Activated T-cell treated with anti-CD3 and anti-CD28 coated beads, Interleukin-2, amount 50 U/mL, for 24 hours (primary cell): Measurements from ENCODE around the gene CAMK1D.

ENCODE experiments used
- DNase-seq: peaks from one replicate; pipeline ENCODE4 v3.0.0-alpha.2; 2020
- H3K27ac Mint-ChIP-seq: 2 replicates; pipeline ENCODE4 v1.8.0; 2020; ENCODE audit warnings: mild to moderate bottlenecking, mixed read lengths
- H3K27me3 Mint-ChIP-seq: 2 replicates; pipeline ENCODE4 v1.8.0; 2020; ENCODE audit warnings: mixed read lengths
- H3K36me3 Mint-ChIP-seq: 2 replicates; pipeline ENCODE4 v1.8.0; 2020; ENCODE audit warnings: low read depth, mixed read lengths
- H3K4me1 Mint-ChIP-seq: 2 replicates; pipeline ENCODE4 v1.8.0; 2020; ENCODE audit warnings: low read depth, mixed read lengths
- H3K4me3 Mint-ChIP-seq: 2 replicates; pipeline ENCODE4 v1.8.0; 2020; ENCODE audit warnings: mild to moderate bottlenecking, moderate library complexity, mixed read lengths
- H3K9me3 Mint-ChIP-seq: 2 replicates; pipeline ENCODE4 v1.8.0; 2020; ENCODE audit warnings: mixed read lengths

The CAMK1D gene

GRCh38 chr10:12590675-12591659 is 241.6 kb downstream of the CAMK1D start:
- H3K4me3 Mint-ChIP-seq, result no peak overlapping the region
- no peaks in the 10 kb centered on the region for H3K27me3 Mint-ChIP-seq
- H3K9me3 Mint-ChIP-seq, result peaks cover 9% of the 10 kb centered on the region
- no peak for DNase-seq
- peaks cover 11% of the 10 kb centered on the region for H3K36me3 Mint-ChIP-seq
- peaks cover 86% of the 10 kb centered on the region for H3K4me1 Mint-ChIP-seq
- peak overlapping the region; percentile 30 for H3K27ac Mint-ChIP-seq

- Mint-ChIP-seq H3K9me3 (peaks cover 10% of the 10 kb centered on the region), H3K27ac (peak overlapping the region; percentile 5), H3K4me3 (no peak overlapping the region), H3K27me3 (no peaks in the 10 kb centered on the region), H3K4me1 (peaks cover 86% of the 10 kb centered on the region), H3K36me3 (peaks cover 11% of the 10 kb centered on the region)
- no peak for DNase-seq
Observed at GRCh38 chr10:12592967-12593366, 243.6 kb downstream of the CAMK1D start.

GRCh38 chr10:12594448-12594944 is 245.1 kb downstream of the CAMK1D start:
- no peak overlapping the region for H3K4me3 Mint-ChIP-seq
- no peaks in the 10 kb centered on the region for H3K27me3 Mint-ChIP-seq
- H3K4me1 Mint-ChIP-seq, result peaks cover 83% of the 10 kb centered on the region
- peaks cover 11% of the 10 kb centered on the region for H3K36me3 Mint-ChIP-seq
- peak; percentile 46 for DNase-seq
- H3K9me3 Mint-ChIP-seq, result peaks cover 10% of the 10 kb centered on the region
- peak overlapping the region; percentile 87 for H3K27ac Mint-ChIP-seq

GRCh38 chr10:12595936-12596576 is 246.7 kb downstream of the CAMK1D start:
- no peak for DNase-seq
- Mint-ChIP-seq H3K27ac (peak overlapping the region; percentile 69), H3K4me3 (no peak overlapping the region), H3K27me3 (no peaks in the 10 kb centered on the region), H3K4me1 (peaks cover 69% of the 10 kb centered on the region), H3K9me3 (peaks cover 10% of the 10 kb centered on the region), H3K36me3 (peaks cover 11% of the 10 kb centered on the region)

- DNase-seq, result no peak
- Mint-ChIP-seq H3K27ac (no peak overlapping the region), H3K9me3 (peaks cover 10% of the 10 kb centered on the region), H3K4me3 (no peak overlapping the region), H3K36me3 (peaks cover 11% of the 10 kb centered on the region), H3K4me1 (peaks cover 61% of the 10 kb centered on the region), H3K27me3 (no peaks in the 10 kb centered on the region)
Observed at GRCh38 chr10:12597176-12597575, 247.8 kb downstream of the CAMK1D start.

GRCh38 chr10:12597788-12598765 is 248.7 kb downstream of the CAMK1D start:
- peaks cover 54% of the 10 kb centered on the region for H3K4me1 Mint-ChIP-seq
- DNase-seq, result no peak
- H3K36me3 Mint-ChIP-seq, result peaks cover 11% of the 10 kb centered on the region
- no peaks in the 10 kb centered on the region for H3K27me3 Mint-ChIP-seq
- no peak overlapping the region for H3K27ac Mint-ChIP-seq
- no peak overlapping the region for H3K4me3 Mint-ChIP-seq
- peaks cover 10% of the 10 kb centered on the region for H3K9me3 Mint-ChIP-seq

GRCh38 chr10:12600652-12601051 is 251.3 kb downstream of the CAMK1D start:
- Mint-ChIP-seq H3K27ac (no peak overlapping the region), H3K36me3 (peaks cover 3% of the 10 kb centered on the region), H3K9me3 (peaks cover 4% of the 10 kb centered on the region), H3K27me3 (no peaks in the 10 kb centered on the region), H3K4me3 (no peak overlapping the region), H3K4me1 (peaks cover 39% of the 10 kb centered on the region)
- no peak for DNase-seq

- no peaks in the 10 kb centered on the region for H3K27me3 Mint-ChIP-seq
- no peak overlapping the region for H3K27ac Mint-ChIP-seq
- H3K36me3 Mint-ChIP-seq, result no peaks in the 10 kb centered on the region
- no peak overlapping the region for H3K4me3 Mint-ChIP-seq
- H3K4me1 Mint-ChIP-seq, result peaks cover 35% of the 10 kb centered on the region
- no peak for DNase-seq
- no peaks in the 10 kb centered on the region for H3K9me3 Mint-ChIP-seq
Observed at GRCh38 chr10:12602521-12602920, 253.2 kb downstream of the CAMK1D start.

GRCh38 chr10:12603766-12604470 is 254.6 kb downstream of the CAMK1D start:
- H3K4me3 Mint-ChIP-seq, result no peak overlapping the region
- H3K27me3 Mint-ChIP-seq, result no peaks in the 10 kb centered on the region
- H3K9me3 Mint-ChIP-seq, result no peaks in the 10 kb centered on the region
- H3K36me3 Mint-ChIP-seq, result no peaks in the 10 kb centered on the region
- H3K4me1 Mint-ChIP-seq, result peaks cover 21% of the 10 kb centered on the region
- H3K27ac Mint-ChIP-seq, result no peak overlapping the region
- no peak for DNase-seq

- no peaks in the 10 kb centered on the region for H3K36me3 Mint-ChIP-seq
- no peaks in the 10 kb centered on the region for H3K9me3 Mint-ChIP-seq
- peaks cover 19% of the 10 kb centered on the region for H3K4me1 Mint-ChIP-seq
- H3K27ac Mint-ChIP-seq, result peak overlapping the region; percentile 98
- DNase-seq, result peak; percentile 78
- no peaks in the 10 kb centered on the region for H3K27me3 Mint-ChIP-seq
- peak overlapping the region; percentile 82 for H3K4me3 Mint-ChIP-seq
Observed at GRCh38 chr10:12605580-12606405, 256.4 kb downstream of the CAMK1D start.

- DNase-seq, result no peak
- Mint-ChIP-seq H3K27ac (peak overlapping the region; percentile 98), H3K27me3 (no peaks in the 10 kb centered on the region), H3K4me3 (peak overlapping the region; percentile 82), H3K36me3 (no peaks in the 10 kb centered on the region), H3K4me1 (peaks cover 18% of the 10 kb centered on the region), H3K9me3 (no peaks in the 10 kb centered on the region)
Observed at GRCh38 chr10:12606461-12606860, 257.1 kb downstream of the CAMK1D start.

- DNase-seq, result no peak
- Mint-ChIP-seq H3K27ac (no peak overlapping the region), H3K4me3 (no peak overlapping the region), H3K9me3 (no peaks in the 10 kb centered on the region), H3K4me1 (peaks cover 18% of the 10 kb centered on the region), H3K27me3 (no peaks in the 10 kb centered on the region), H3K36me3 (no peaks in the 10 kb centered on the region)
Observed at GRCh38 chr10:12608761-12609160, 259.4 kb downstream of the CAMK1D start.

GRCh38 chr10:12609435-12609834 is 260.1 kb downstream of the CAMK1D start:
- no peak for DNase-seq
- Mint-ChIP-seq H3K9me3 (no peaks in the 10 kb centered on the region), H3K27ac (no peak overlapping the region), H3K4me1 (peaks cover 18% of the 10 kb centered on the region), H3K4me3 (no peak overlapping the region), H3K36me3 (no peaks in the 10 kb centered on the region), H3K27me3 (no peaks in the 10 kb centered on the region)
